ENCODE results near the gene FAAP20.

FAAP20 gene

DNA sequence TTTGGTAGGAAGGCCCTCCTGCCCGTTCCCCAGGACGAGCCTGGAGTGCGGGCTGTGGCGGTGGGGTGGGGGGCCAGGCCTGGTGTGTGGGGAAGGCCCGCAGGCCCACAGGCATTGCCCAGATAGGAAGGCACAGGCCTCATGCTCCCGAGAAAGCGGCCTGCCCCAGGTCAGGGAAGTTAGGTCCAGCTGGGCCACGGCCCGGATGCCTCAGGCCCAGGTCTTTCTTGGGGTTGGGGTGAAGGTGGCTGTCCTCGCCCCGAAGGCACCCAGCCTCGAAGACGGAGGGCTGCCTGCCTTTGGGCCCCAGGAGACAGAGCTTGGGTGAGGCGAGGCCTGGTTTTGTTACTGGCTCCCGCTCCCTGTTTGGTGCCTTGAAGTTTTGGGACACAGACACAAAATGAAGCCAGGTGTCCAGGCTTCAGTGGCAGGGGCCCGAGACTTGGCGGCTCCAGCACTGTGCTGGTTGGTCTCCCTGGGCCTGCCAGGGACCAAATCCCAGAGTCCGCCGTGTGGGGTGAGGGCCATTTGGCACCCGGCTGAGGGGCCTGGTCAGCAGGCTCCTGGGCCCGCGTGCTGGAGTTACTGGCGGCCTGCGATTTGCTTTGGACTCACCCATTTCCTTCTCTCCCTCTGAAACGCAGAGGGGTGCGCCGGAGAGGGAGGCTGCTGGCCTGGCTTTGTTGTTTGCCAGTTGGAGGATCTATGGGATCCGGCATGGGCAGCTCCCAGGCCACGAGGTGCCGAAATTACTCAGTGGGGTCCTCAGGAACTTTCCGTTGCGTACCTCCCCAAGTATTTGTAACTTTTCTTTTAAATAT, 35.5 kb upstream of the FAAP20 start:
- no peak for DNase-seq

DNA sequence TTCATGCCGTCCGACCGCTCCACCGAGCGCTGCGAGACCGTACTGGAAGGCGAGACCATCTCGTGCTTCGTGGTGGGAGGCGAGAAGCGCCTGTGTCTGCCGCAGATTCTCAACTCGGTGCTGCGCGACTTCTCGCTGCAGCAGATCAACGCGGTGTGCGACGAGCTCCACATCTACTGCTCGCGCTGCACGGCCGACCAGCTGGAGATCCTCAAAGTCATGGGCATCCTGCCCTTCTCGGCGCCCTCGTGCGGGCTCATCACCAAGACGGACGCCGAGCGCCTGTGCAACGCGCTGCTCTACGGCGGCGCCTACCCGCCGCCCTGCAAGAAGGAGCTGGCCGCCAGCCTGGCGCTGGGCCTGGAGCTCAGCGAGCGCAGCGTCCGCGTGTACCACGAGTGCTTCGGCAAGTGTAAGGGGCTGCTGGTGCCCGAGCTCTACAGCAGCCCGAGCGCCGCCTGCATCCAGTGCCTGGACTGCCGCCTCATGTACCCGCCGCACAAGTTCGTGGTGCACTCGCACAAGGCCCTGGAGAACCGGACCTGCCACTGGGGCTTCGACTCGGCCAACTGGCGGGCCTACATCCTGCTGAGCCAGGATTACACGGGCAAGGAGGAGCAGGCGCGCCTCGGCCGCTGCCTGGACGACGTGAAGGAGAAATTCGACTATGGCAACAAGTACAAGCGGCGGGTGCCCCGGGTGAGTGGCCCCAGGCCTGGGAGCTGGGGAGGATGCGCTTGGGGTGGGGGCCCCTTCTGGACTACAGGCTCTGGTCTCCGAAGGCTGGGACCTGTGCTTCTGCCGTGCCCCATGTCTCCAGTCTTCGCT, 34.7 kb upstream of the FAAP20 start:
- peak; percentile 58 for DNase-seq

DNA sequence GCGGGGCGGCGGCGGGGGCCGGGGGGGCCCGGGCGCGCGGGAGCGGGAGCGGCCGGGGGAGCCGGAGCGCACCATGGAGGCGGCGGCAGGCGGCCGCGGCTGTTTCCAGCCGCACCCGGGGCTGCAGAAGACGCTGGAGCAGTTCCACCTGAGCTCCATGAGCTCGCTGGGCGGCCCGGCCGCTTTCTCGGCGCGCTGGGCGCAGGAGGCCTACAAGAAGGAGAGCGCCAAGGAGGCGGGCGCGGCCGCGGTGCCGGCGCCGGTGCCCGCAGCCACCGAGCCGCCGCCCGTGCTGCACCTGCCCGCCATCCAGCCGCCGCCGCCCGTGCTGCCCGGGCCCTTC, 34.1 kb upstream of the FAAP20 start:
- no peak for DNase-seq

DNA sequence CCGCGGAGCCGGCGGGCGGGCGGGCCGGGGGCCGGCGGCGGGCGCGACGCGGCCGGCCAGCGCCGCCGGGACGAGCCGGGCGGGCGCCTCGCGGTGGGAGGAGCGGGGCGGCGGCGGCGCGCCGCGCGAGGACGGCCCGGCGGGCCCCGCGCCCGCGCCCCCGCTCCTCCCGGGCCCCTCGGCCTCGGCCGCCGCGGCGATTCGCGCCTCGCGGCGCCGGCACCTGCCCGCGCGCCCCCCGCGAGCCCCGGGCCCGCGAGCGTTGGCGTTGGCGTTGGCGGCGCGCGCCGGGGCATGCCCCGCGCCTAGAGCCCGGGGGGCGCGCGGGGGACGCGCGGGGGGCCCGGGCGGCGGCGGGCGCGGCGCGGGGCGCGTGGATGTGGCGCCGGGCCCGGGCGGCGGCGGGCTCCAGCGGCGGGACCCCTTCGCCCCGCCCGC, 33.6 kb upstream of the FAAP20 start, which contains the start of gene SKI:
SKI (plus strand) TSS at position 163 of the 438 bp plus-strand sequence. CDS start 448 bp downstream, outside the sequence.
- no peak for DNase-seq

DNA sequence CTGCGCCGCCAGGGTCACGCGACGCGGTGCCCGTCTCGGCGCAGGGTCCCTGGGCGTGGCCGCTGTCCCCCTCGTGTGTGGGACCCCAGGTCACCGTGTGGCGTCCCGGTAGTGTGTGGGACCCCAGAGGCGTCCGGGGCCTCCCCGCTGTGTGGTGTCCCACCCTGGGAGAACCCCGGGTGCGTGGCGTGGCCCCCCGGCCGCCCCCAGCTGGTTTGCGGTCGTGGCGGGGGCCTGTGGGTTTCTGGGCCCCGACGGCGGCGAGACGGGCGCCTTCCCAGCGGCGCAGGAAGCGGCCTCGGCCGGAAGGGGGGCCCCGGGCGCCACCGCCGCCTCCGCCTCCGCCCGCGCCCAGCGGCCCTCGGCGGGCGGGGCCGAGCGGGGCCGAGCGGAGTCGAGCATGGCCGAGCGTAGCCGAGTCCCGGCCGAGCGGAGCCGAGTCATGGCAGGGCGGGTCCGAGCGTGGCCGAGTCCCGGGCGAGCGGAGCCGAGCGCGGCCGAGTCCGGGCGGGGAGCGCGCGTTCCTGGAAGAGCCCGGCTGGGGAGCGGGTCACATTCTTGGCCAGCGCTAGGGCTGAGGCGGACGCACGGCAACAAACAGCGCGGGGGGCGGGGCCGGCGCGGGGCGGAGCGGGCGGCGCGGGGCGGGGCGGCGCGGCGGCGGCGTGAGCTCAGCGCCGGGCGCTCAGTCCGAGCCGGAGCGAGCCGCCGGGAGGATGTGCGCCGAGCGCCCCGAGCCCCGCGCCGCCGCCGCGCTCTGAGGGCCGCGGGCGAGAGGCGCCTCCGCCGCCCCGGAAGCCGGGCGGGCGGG, 33.0 kb upstream of the FAAP20 start:
- DNase-seq = peak; percentile 90

DNA sequence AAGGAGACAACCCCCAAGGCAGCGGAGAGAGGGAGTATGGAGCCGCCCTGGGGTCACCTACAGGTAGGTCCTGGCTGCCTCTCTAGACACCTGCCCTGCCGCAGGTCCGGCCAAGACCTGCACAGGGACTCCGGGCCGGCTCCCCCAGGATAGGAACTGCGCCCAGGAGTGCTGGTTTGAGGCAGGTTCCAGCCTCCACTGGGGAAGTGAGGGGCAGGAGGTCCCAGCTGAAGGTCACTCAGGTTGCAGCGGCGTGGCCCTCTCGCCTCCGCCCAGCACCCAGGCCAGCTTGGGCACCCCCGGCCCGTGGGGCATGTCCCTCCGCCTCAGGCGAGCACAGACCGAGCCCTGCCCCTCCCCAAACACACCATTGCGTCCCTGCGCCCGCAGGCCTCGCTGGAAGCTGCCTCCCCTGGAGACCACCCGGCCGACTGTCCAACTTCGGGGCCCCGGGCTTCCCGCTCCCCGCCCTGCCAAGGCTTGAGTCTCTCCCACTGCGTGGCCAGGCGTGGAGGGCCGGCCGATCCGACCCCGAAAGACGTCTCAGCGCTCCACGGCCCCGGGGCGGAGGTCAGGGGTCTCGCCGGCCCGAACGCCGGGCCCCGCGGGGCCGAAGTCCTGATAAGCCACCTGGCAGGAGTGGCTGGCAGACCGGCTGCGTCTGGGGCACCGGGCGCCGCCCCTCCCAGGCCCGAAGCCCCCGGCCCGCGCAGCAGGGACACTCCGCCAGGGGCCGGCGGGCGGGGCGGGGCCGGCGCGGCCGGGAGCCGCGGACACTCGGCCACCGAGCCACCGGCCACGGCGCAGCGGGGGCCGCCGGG, 32.2 kb upstream of the FAAP20 start:
- no peak for DNase-seq

DNA sequence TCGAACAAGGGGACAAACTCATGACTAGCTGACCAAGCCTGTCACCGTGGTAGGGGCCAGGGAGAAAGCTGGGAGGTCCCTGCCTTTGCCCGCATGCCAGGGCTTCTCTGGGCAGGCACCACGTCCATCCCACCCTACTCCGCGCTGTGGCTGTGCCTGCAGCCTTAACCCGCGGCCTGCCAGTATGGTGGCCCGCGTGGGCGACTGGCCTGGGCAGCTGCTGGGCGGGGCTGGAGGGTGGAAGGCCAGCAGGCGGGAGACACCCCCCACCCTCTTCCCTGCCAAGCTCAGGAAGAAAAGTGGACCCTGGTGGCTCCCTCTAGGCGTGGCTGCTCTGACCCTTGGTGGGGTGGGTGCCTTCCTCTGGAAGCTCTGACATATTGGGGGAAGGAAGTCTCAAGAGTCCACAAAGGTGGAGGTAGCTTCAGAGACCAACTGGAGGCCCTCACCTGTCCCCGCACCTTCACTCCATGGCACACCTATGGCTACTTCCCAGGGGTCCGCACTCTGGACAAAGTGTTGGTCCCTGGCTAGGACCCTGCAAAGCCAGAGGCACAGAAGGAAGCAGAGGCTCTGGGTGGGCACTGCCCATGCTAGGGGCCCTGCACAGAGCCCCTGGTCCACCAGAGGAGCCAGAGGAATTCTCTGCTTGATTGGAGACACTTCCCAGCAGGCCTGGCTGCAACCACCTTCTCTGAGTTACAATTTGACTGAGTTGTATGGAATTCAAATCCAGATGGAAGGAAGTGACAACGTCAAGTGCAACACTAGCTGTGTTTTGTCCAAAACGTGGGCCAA, 30.3 kb upstream of the FAAP20 start:
- DNase-seq = no peak

DNA sequence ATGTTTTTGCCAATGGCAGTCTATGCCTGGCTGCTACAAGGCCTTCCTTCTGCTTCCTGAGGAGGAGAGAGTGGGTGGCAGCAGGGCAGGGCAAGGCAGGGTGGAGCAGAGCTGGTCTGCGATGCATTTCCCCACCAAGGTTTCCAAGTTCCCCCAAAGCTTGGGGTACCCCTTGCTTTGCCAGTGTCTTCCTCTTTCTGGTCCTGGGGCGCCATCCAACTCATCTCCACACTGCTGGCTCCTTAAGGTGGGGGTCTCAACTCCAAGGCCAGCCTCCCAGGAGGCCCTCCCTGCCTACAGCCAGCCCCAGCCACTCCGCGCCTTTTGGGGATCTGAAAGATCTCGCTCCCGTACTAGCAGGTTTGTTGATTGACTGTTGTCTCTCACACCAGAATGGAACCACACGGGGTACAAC, 29.6 kb upstream of the FAAP20 start:
- no peak for DNase-seq

DNA sequence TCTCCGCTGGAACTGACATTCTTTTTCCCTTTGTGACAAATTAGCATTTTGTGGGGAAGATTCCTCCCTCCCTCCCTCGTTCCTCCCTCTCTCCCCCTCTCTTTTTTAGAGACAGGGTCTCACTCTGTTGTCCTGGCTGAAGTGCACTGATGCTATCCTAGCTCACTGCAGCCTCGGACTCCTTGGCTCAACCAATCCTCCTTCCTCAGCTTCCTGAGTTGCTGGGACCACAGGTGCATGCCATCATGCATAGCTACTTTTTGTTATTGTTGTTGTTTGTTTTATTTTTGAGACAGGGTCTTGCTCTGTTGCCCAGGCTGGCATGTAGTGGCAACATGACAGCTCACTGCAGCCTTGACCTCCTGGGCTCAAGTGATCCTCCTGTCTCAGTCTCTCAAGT, 26.7 kb upstream of the FAAP20 start:
- no peak for DNase-seq

DNA sequence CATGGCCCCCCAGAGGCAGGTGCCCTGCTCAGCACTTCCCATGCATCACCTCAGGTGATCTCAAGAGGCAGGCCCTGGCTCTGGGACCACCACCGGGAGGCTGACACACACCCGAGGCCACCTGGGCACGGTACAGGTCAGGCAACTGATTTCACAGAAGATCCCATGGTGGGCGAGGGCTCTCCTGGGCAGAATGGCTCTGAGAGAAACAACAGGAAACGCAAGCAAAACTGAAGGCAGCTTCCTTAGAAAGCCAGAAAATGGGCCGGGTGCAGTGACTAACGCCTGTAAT, 22.1 kb upstream of the FAAP20 start:
- no peak for DNase-seq

DNA sequence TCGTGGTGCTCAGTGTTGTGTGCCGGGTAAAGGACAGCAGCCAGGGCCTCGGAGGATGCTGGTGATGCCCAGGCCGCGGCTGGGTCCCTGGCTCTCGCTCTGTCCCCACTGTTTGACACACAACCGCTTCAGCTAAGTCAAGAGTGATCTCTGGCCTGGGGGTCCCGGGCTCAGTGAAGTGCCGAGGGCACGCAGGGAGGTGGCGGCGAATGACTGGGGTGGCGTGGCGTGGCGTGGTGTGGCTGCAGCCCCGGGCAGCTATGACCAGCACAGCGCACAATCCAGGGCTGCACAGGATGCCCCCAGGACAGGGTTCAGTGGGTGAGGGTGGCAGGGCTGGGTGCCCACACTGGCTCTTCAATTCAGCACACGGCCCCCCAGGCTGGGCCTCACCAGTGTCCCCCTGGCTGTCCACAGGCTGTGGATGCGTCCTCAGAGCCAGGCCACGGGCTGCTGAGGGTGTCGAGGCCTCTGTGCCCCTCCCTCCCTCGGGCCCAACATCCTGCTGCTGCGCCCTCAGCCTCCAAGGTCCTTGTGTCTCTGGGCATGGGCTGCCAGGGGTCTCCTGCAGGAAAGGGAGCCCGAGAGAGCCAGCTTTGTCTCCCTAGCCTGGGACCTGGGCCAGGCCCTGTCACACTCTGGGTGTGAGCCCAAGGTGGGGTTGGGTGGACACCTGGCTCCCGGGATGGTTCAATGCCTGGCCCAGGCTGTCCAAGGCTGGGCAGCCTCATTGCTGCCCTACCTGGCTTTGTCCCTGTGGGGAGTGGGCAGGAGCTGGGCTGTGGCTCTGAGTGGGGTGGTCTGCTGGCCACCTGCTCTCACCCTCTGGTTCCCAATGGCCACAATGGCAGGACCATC, 21.6 kb upstream of the FAAP20 start:
- DNase-seq = no peak

DNA sequence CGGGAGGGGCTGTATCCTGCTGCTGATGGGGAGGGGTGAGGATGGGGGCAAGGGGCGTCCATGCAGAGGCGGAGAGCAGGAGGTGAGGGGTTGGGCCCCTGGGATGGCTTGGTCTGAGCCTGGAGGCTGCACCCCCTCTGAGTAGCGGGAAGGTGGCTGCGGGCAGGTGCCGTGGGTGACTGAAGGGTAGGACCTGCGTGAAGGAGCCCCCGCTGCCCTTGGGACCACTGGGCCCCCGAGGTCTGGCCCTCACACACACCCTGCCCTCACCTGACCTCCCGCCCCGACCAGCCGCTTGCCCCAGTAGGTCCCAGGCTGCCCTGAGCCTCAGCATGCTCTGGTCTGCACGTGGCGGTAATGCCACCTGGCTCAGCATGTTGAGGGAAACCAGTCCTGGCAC, 20.8 kb upstream of the FAAP20 start:
- DNase-seq = no peak

DNA sequence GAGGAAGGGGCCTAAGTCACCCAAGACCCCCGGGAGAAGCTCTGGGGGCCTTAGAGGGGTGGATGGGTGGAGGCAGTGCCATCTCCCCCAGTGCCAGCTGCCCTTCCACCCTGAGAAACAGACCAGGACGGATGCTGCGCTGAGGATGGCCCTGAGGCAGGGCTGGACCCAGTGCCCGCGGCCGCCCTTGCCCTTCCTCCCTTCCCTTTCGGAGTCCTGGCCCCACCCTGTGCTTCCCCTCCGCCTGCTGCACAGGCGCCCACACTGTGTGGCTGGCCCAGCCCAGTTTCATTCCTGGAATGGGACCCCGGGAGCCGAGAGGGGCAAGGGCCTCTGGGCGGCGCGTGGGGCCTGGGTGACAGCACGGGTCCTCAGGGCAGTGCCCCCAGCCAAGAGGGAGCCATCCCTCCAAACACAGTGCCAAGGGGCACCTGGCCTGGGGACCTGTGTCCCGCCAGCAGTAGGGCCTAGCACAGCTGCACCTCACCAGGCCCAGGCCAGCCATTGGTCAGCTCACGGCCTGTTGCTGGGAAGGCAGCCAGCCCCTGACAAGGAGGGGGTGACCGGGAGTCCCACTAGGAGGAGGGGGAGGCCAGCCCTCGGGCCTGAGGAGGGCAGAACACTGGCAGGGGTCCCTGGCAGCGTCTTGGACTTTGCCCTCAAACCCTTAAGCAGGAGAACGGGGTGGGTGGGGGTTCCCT, 20.1 kb upstream of the FAAP20 start:
- DNase-seq = no peak

DNA sequence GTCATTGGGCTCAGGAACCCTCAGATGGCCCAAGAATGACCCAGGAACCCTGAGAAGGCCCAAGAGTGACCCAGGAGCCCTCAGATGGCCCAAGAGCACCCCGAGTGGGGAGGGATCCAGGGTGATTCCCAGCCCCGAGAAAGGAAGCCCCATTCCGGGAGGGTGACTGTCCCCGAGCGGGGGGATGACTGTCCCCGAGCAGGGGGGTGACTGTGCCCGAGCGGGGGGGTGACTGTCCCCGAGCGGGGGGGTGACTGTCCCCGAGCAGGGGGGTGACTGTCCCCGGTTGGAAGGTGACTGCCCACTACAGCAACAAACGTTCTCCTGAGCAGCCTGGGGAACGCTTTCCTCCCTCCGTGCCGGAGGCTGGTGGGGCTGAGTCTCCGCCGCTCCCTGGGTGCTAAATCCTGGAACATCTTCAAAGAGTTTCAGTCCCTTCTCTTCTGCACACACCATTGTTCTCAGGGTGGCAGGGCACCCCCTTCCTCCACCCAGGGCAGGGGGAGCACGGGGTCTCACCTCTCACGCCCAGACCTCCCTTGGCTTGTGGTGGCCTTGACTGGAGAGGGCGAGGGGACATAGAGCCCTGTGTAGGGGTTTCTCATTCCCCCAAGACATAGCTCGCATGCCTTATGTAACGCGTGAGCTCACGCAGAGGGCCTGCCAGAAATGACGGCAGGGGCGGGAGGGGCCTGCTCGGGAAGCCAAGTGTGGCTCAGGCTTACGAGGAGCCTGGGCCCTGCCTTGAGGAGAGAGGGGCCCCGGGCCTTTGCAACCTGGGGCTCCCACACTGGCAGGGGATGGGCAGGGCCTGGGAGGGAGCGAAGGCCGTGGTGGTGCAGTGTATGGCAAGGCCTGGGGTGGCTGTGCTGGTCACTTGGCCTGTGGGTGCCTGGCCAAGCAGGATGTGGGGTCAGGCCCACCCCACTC, 19.3 kb upstream of the FAAP20 start:
- no peak for DNase-seq

DNA sequence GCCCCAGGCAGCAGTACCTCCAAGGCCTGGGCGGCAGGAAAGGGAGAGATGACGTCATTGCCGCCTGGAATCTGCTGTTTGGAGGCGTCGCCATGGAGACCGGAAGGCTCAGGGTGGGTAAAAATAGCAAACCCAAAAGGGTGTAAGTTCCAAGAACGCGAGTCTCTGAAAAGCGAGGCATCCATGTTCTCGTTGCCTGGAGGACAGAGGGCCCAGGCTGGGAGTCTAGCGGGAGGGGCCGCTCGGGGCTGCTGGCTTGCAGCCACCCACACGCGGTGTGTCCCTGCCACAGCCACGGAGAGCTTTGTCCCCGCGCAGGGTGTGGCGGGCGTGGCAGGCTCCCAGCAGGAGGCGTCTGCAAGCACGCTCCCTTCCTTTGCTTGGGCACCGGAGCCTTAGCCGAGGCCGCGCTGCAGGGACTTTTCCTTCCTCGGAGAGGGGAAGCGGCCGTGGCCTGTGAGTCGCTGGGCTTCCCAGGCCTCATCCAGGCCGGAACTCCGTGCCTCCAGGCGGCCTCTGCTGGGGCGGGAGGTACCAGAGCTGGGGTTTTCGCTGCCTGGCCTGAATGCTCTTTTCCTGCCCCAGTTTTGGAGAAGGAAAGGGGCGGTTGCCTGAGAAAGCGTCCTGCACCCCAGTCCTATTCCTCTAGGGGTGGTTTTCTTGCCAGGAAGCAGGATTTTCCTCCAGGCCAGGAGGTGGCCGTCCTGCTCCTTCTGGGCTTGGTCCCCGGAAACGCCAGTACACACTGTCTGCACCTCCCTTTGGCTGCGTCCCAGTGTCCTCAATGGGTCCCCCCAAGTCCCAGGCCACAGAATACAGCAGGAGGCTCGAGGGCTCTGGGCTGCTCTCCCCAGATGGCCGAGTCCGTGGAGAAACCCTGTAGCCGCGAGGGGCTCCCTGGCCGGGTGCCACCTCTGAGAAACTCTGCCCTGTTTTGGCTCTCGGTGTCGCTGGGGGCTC, 18.2 kb upstream of the FAAP20 start:
- DNase-seq = no peak

DNA sequence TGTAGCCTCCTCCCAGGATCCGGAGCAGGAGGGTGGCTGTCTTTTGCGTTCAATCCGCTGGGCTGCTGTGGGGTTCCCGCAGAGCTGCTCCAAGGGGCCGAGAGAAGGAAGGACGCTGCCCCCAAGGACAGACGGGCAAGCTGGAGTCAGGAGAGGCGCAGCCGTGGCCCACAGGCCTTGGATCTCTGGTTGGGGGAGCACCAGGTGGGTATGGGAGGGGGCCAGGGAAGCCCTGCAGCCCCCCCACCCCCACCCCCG, 17.6 kb upstream of the FAAP20 start:
- DNase-seq = no peak

DNA sequence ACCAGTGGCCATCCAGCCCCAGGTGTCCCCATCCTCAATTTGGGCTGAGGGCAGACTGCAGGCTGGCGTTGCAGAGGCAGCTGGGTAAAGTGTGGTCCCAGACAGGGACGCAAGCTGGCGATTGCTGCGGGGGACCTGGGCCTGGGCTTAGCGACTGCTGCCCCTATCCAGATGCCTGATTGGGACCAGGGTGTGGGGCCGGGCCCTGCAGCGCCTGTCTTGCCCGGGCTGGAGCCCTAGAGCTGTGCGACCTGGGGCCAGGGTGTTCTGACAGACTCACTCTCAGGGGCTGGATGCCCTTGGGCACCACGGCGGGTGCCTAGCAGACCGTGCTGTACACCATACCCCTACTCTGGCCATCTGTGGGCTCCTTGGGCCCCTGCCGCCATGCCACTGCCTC, 16.2 kb upstream of the FAAP20 start:
- DNase-seq = no peak

DNA sequence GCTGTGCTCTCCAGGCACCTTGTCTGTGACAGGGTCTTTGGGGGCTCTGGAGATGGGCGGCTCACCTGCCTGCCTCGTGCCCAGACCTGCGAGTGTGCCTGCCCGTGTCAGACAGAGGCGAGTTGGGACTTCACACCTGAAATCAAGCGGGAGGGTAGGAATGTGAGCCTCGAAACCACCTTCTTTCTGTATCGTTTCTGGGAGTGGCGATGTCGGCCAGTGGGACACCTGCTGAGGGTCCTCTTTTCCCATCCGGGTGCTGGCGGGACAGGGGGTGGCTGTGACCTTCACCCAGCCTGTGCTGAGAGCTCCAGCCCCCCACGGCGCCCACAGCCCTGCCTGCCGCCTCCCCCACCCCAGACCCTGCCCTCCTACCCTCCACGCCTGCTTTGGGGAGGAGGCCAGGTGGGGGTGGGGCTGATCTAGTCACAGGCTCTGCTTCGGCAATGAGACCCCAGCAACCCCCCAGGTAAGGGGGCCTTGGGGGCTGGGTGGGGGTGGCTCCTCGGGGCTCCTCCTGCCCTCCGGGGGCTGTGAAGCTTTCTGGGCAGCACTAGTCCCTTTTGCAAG, 15.6 kb upstream of the FAAP20 start:
- no peak for DNase-seq

All from NCI-H446 treated with DMSO at 0.1 percent for 48 hours (cell line).